ENCODE results near the gene SND1. TPM values are rescaled to one million over a fixed set of nuclear protein-coding genes. Genes with fewer than 3 reads are reported as not detected.

SND1 gene
- total and polyA plus RNA-seq, 10 of the 15 experiments (the other 5 are each of a cell fraction or from before 2014, with no cell fraction given) = 52.4 to 270 (median 146) TPM

GRCh38 chr7:127998671-127999070 is 346.7 kb downstream of the SND1 start:
- Histone ChIP-seq H2AFZ (ENCODE audit: control insufficient read depth, low read depth, low read length) (no peak overlapping the region), H3K27me3 (replicated peaks in 1 of 2; ENCODE audit: control insufficient read depth in 2 of 2, insufficient read depth in 2 of 2, low read length in 1 of 2) (no peaks in the 10 kb centered on the region), H3K27ac (ENCODE audit: control insufficient read depth, insufficient read depth) (no peak overlapping the region), H3K9me3 (replicated peaks; ENCODE audit: control insufficient read depth, insufficient read depth, low read length) (no peaks in the 10 kb centered on the region), H3K9ac (ENCODE audit: control insufficient read depth, insufficient read depth, low read length) (no peak overlapping the region), H3K4me1 (ENCODE audit: control insufficient read depth, insufficient read depth, low read length) (peaks cover 30% of the 10 kb centered on the region), H3K36me3 (ENCODE audit: control insufficient read depth in 2 of 2, insufficient read depth in 2 of 2, low read length in 1 of 2) (peaks cover 7 to 17% of the 10 kb centered on the region in 2 experiments; a peak in 3 of 4 replicates), H3K4me3 (no peak overlapping the region), H3K4me2 (ENCODE audit: control insufficient read depth, insufficient read depth) (no peak overlapping the region), H4K20me1 (ENCODE audit: control insufficient read depth, insufficient read depth) (peaks cover 4% of the 10 kb centered on the region; the same call in 1 of the 2 replicates), H3K79me2 (ENCODE audit: control insufficient read depth, insufficient read depth, low read length) (no peaks in the 10 kb centered on the region)
- no TSS peak for BruUV-seq (replicated peaks)
- DNase-seq (ENCODE audit: low read depth, low spot score) (no peak), FAIRE-seq (no peak), ATAC-seq (no peak)
- SMC1A ChIA-PET (ENCODE audit: uncharacterized antibody, unreplicated experiment) = no interaction called here
- RAD21 ChIA-PET (ENCODE audit: unreplicated experiment) = no interaction called here
- in situ Hi-C loops (cut with MboI) (no loop called here), intact Hi-C loops (cut with micrococcal nuclease; ENCODE audit: unreplicated experiment) (no loop called here)
- WGBS (ENCODE audit: insufficient coverage, insufficient replicate concordance, low lambda C conversion rate, missing lambda C conversion rate) = 96% methylated on average over 2 of the region's 2 CpGs
- POLR2A ChIA-PET = interaction anchor here (0.8 kb wide), 1 partner anchor 10 kb away, joined by 3 read pairs; no protein-coding TSS in a partner anchor
- CTCF ChIA-PET = interaction anchor here (1.2 kb wide), 1 partner anchor 9 kb away, joined by 3 read pairs; no protein-coding TSS in a partner anchor
- TF ChIP-seq HDAC2 (IDR thresholded peaks at IDR 0.05) (no peak), USF2 (IDR thresholded peaks at IDR 0.05; ENCODE audit: borderline replicate concordance, low read depth, low read length) (no peak), IRF4 (IDR thresholded peaks at IDR 0.05; ENCODE audit: low read depth, low read length) (no peak), TBL1XR1 (IDR thresholded peaks at IDR 0.05; ENCODE audit: low read depth, low read length) (no peak), NR2C1 (IDR thresholded peaks at IDR 0.05) (no peak), PBX3 (IDR thresholded peaks at IDR 0.05; ENCODE audit: insufficient replicate concordance, low read depth, low read length) (no peak), CBX5 (IDR thresholded peaks at IDR 0.05; ENCODE audit: low read depth) (no peak), PRDM15 (CRISPR knock-in tag; IDR thresholded peaks at IDR 0.05) (no peak), RUNX3 (IDR thresholded peaks at IDR 0.05; ENCODE audit: low read length) (no peak), EGR1 (IDR thresholded peaks at IDR 0.05; ENCODE audit: borderline replicate concordance in 1 of 2, low read depth in 2 of 2, low read length in 2 of 2) (no peak), SMAD5 (IDR thresholded peaks at IDR 0.05; ENCODE audit: low read depth) (no peak), YBX1 (IDR thresholded peaks at IDR 0.05) (no peak), ASH2L (IDR thresholded peaks at IDR 0.05; ENCODE audit: borderline replicate concordance, low read depth) (no peak), SKIL (IDR thresholded peaks at IDR 0.05; ENCODE audit: low read depth, poor library complexity, severe bottlenecking) (no peak), ETV6 (conservative IDR thresholded peaks at IDR 0.05 in 1 of 2, IDR thresholded peaks at IDR 0.05 in 1 of 2; ENCODE audit: borderline replicate concordance in 1 of 2, low read depth in 1 of 2) (no peak), SMARCA5 (IDR thresholded peaks at IDR 0.05) (no peak), ZNF207 (IDR thresholded peaks at IDR 0.05; ENCODE audit: borderline replicate concordance) (no peak), HDAC6 (IDR thresholded peaks at IDR 0.05; ENCODE audit: unreplicated experiment) (no peak)

Data from GM12878 (cell line).